ENCODE measurements around the gene MYMX. TPM values are rescaled to one million over a fixed set of nuclear protein-coding genes. Genes with fewer than 3 reads are reported as not detected.
A peak's percentile ranks its signal among the peaks of the same experiment; 100 is the strongest.

Gene MYMX
- total and polyA plus RNA-seq, 2 of the 13 experiments (the other 11 are each of a cell fraction or from before 2014, with no cell fraction given) = not detected

GRCh38 chr6:44237813-44238433, 21.2 kb downstream of the MYMX start (continued):
- peak; percentile 69; the same call in 1 of the 2 replicates for TF ChIP-seq ZBTB25 (CRISPR knock-in tag; IDR thresholded peaks at IDR 0.05)
- TF ChIP-seq DR1 (CRISPR knock-in tag; IDR thresholded peaks at IDR 0.05) = no peak
- TF ChIP-seq EZH2 (conservative IDR thresholded peaks at IDR 0.05; ENCODE audit: low read depth, low read length) = no peak
- TF ChIP-seq GPN1 (CRISPR knock-in tag; IDR thresholded peaks at IDR 0.05; ENCODE audit: borderline replicate concordance) = no peak
- TF ChIP-seq AKNA (CRISPR knock-in tag; IDR thresholded peaks at IDR 0.05; ENCODE audit: borderline replicate concordance) = no peak
- TF ChIP-seq ELF4 (CRISPR knock-in tag; IDR thresholded peaks at IDR 0.05; ENCODE audit: borderline replicate concordance) = 0 out of 2 replicates have a peak, but pooled peaks have one; percentile 9
- 0 out of 2 replicates have a peak, but pooled peaks have one; percentile 14 for TF ChIP-seq TGIF2 (CRISPR knock-in tag; IDR thresholded peaks at IDR 0.05)
- peak; percentile 80; the same call in 1 of the 2 replicates for TF ChIP-seq ZNF556 (CRISPR knock-in tag; IDR thresholded peaks at IDR 0.05; ENCODE audit: borderline replicate concordance)
- no peak for TF ChIP-seq ZNF569 (CRISPR knock-in tag; IDR thresholded peaks at IDR 0.05; ENCODE audit: borderline replicate concordance)
- no peak for TF ChIP-seq POGZ (CRISPR knock-in tag; IDR thresholded peaks at IDR 0.05)
- TF ChIP-seq NR2F2 (IDR thresholded peaks at IDR 0.05; ENCODE audit: borderline replicate concordance, low read depth) = peak; percentile 16; the same call in 1 of the 2 replicates
- TF ChIP-seq MLLT10 (CRISPR knock-in tag; IDR thresholded peaks at IDR 0.05) = no peak
- no peak for TF ChIP-seq JDP2 (CRISPR knock-in tag; IDR thresholded peaks at IDR 0.05; ENCODE audit: borderline replicate concordance)
- no peak for TF ChIP-seq ARID3A (IDR thresholded peaks at IDR 0.05; ENCODE audit: low read depth, low read length)
- TF ChIP-seq ZSCAN21 (CRISPR knock-in tag; IDR thresholded peaks at IDR 0.05; ENCODE audit: borderline replicate concordance) = peak; percentile 77
- TF ChIP-seq XRCC5 (optimal IDR thresholded peaks at IDR 0.05; ENCODE audit: low read length) = peak; percentile 90
- no peak for TF ChIP-seq ZSCAN30 (CRISPR knock-in tag; IDR thresholded peaks at IDR 0.05)
- TF ChIP-seq ZNF639 (CRISPR knock-in tag; conservative IDR thresholded peaks at IDR 0.05) = no peak; the same call in 1 of the 2 replicates
- TF ChIP-seq TERF1 (CRISPR knock-in tag; IDR thresholded peaks at IDR 0.05) = no peak
